ENCODE results near the gene TMUB1.

The TMUB1 gene

GRCh38 chr7:151082141-151083070, 887 bp downstream of the TMUB1 start:
- DNase-seq = no peak

- no peak for DNase-seq
Observed at GRCh38 chr7:151081170-151082101, 1.9 kb downstream of the TMUB1 start.

- peak; percentile 88 for DNase-seq
Observed at GRCh38 chr7:151080522-151081169, 2.6 kb downstream of the TMUB1 start, which contains the start of gene FASTK. TSS of gene FASTK (minus strand) at chr7:151080809. CDS start at chr7:151080766, 43 bp downstream.

- no peak for DNase-seq
Observed at GRCh38 chr7:151080067-151080521, 3.2 kb downstream of the TMUB1 start.

DNA sequence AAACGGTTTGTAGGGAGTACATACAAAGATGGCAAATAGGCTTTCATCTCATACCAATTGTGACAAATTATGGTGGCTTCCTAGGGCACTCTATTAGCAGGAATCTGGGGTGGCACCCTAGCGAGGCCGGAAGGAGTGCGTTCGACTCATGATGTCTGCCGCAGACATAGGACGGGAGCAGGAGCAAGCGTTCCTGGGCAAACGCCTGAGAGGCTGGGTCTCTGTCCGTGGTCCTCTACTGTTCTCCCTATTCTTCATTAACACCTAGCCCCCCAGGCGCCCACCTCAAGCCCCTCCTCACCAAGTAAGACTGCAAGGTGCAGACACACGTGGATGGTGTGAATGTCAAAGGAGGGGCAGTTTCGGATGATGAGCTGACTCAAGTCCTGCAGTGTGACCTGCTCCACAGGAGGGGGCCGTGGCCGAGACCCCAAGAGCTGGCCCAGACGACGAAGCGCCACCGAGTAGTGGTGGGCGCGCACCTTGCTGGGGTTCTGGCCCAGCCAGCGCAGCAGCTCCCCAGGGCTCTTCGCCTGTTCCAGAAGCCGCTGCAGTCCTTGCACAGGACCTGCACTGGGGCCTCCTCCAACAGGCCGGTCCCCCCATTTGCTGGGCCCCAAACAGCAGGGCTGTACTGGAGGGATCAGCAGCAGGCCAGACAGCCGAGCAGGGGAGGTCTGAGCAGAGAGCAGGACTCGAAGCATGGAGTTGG, 3.9 kb downstream of the TMUB1 start:
- DNase-seq = no peak

GRCh38 chr7:151078233-151079040, 4.9 kb downstream of the TMUB1 start:
- DNase-seq = no peak

DNA sequence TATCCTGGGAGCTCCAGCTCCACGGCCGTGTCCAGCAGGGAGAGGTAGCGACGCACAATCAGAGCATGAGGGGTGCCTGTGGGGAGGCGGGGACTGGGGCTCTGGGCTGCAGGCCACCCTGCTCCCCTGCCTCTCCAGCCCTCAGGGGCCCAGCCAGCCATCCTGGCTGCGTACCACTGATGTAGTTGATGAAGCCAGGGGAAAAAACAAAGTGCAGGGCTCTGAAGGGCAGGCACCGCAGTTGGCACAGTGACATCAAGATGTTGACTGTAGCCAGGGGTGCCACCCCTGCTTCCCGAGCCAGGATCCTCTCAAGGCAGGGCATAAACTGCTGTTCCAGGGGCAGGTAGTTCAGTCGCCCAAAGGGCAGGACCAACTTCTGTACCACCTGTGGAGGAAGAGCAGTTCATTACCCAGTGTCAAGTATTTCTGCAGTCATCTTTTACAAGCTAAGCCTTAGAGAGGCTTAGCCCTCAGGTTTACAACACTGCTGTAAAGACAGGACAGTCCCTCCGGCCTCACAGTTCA, 5.5 kb downstream of the TMUB1 start:
- DNase-seq = no peak

DNA sequence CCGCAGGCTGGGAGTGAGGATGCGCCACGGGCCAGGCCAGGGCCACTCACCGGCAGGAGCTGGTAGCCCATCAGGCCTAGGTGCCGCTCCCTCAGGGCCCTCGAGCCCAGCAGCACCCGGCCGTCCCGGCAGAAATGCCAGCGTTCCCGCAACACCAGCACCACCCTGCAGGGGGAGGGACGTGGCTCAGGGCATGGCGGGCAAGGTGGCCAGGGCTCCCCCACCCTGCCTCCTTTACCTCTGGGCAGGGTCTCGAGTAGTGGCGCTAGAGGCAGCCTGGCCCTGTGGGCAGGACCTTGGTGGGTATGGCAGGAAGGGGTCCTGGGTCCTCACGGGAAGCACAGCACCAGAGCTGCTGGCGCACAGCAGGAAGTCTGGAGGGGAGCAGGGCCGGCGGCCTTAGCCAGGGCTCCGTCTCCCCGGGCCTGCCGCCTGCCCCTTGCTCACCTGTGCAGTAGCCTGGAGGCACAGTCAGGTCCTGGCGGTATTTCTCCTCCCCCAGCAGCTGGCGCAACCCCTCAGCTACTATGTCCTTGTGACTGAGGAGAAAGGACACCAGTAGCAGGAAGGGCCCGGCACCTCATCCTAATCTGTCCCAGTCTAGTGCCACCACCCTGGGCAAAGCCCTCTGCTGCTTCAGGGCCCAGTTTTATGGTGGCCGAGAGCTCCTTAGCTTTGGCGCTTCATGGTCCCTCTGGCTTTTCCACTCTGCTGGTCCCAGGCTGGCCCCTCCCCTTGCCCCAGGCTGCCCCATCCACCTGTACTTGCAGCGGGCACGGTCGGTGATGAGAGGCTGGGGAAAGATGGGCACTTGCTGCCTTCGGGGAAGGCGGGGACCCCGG, 6.2 kb downstream of the TMUB1 start:
- DNase-seq = no peak

GRCh38 chr7:151075978-151076426, 7.3 kb downstream of the TMUB1 start:
- DNase-seq = no peak

DNA sequence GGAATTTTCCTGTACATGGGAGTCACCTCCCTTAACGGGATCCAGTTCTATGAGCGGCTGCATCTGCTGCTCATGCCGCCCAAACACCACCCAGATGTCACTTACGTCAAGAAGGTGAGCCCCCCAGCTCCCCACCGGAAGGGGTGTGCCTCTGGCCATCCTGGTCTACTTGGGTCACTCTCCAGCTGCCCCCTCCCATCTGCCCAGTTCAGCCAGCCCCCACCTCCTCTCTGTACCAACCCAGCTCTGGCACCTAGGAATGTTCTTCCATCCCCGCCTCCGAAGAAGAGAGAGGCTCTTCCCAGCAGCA, 7.7 kb downstream of the TMUB1 start:
- no peak for DNase-seq

- no peak for DNase-seq
Observed at GRCh38 chr7:151074817-151075661, 8.3 kb downstream of the TMUB1 start.

GRCh38 chr7:151073990-151074389, 9.3 kb downstream of the TMUB1 start:
- no peak for DNase-seq

- no peak for DNase-seq
Observed at GRCh38 chr7:151071032-151071866, 12.0 kb downstream of the TMUB1 start.

DNA sequence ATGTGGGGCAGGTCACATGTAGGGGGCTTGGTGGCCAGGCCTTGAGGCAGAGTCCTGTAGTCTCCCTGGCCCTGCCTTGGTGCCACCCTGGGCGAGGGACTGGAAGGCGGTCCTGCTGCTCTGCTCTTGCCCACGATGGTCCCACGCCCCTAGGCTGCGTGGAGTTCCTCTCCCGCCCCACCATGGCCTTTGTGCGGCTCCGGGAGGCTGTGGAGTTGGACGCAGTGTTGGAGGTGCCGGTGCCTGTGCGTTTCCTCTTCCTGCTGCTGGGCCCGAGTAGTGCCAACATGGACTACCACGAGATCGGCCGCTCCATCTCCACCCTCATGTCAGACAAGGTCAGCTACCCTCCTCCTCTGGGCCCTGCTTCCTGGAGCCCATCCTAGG, 12.7 kb downstream of the TMUB1 start:
- no peak for DNase-seq

DNA sequence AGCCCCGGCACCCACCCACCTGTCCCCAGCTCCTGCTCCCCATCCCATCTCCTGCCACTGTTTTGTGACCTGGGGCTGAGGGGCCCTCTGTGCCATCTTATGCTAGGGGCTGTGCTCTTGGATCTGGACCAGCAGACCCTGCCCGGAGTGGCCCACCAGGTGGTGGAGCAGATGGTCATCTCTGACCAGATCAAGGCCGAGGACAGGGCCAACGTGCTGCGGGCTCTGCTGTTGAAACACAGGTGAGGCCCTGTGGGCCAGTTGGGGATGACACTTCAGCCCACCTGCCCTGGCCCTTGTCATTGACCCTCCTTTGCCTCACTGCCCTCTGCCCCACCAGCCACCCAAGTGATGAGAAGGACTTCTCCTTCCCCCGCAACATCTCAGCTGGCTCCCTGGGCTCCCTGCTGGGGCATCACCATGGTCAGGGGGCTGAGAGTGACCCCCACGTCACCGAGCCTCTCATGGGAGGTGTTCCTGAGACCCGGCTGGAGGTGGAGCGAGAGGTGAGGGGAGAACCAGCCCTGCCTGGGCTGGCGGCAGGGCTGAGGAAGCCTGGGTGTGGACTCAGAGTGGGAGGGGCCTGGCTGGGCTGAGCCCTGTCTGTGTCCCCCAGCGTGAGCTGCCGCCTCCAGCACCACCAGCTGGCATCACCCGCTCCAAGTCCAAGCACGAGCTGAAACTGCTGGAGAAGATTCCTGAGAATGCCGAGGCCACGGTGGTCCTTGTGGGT, 13.3 kb downstream of the TMUB1 start:
- DNase-seq = no peak

DNA sequence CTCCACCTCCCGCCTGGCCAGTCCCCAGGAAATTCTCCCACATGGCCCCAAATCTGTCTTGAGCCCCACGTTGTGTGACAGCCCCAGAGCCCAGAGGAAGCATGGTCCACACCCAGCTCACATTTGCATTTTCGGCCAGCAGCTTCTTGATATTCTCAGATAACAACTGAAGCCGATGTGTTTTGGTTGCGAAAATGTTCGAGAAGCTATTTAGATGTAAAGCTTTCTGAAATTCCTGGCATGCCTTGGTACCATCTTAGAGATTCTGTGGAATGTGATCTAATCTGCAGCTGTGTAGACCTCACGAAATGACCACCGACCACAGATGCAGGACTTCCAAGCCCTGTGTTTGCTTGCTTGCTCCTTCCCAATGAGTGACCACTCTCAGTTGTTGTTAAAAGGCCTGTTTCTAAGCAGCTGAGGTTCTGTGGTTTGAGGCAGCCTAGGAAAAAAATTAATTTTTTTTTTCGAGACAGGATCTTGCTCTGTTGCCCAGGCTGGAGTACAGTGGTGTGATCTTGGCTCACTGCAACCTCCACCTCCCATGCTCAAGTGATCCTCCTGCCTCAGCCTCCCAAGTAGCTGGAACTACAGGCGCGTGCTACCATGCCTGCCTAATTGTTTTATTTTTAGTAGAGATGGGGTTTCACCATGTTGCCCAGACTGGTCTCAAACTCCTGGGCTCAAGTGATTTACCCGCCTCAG, 15.1 kb downstream of the TMUB1 start:
- no peak for DNase-seq
